Lower leg skin (tissue), 3 donors: ENCODE measurements around the gene BBLN.

Experiments
- POLR2A ChIP-seq, 2 donors: fragments of 450-650 bp; IDR thresholded peaks; one replicate each; pipeline ENCODE4 v1.6.1; 2016 to 2017; ENCODE audit warnings: antibody characterized with exemption in 2 of 2, mild to moderate bottlenecking in 1 of 2, moderate library complexity in 1 of 2
- TF ChIP-seq, protein P1 (sequence below), 3 donors: fragments of 450-650 bp; IDR thresholded peaks; one replicate each; pipeline ENCODE4 v1.5.1; 2016; ENCODE audit warnings: antibody characterized with exemption in 3 of 3, mild to moderate bottlenecking in 3 of 3, moderate library complexity in 2 of 3

GRCh38 chr9:128145536-128145935 lies 14.5 kb upstream of the BBLN start:
- TF ChIP-seq, protein P1, sequence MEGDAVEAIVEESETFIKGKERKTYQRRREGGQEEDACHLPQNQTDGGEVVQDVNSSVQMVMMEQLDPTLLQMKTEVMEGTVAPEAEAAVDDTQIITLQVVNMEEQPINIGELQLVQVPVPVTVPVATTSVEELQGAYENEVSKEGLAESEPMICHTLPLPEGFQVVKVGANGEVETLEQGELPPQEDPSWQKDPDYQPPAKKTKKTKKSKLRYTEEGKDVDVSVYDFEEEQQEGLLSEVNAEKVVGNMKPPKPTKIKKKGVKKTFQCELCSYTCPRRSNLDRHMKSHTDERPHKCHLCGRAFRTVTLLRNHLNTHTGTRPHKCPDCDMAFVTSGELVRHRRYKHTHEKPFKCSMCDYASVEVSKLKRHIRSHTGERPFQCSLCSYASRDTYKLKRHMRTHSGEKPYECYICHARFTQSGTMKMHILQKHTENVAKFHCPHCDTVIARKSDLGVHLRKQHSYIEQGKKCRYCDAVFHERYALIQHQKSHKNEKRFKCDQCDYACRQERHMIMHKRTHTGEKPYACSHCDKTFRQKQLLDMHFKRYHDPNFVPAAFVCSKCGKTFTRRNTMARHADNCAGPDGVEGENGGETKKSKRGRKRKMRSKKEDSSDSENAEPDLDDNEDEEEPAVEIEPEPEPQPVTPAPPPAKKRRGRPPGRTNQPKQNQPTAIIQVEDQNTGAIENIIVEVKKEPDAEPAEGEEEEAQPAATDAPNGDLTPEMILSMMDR (IDR thresholded peaks at IDR 0.05), result no peak
- no peak for TF ChIP-seq POLR2A (IDR thresholded peaks at IDR 0.05)
